H1 (cell line): ENCODE data around the gene PTEN. TPM values are rescaled to one million over a fixed set of nuclear protein-coding genes. Genes with fewer than 3 reads are reported as not detected.
A peak's percentile ranks its signal among the peaks of the same experiment; 100 is the strongest.

ENCODE experiments used
- CHD7 ChIP-seq: fragments of 300-600 bp; sonication (generic); IDR thresholded peaks from 2 replicates; pipeline ENCODE4 v1.7.1; 2012; ENCODE audit warnings: low read length, moderate library complexity, mild to moderate bottlenecking, inconsistent platforms; ENCODE audit not compliant: insufficient replicate concordance
- EGR1 ChIP-seq: IDR thresholded peaks from 2 replicates; pipeline ENCODE4 v1.6.1; 2011; ENCODE audit warnings: low read depth, low read length, borderline replicate concordance
- JUND ChIP-seq: IDR thresholded peaks from 2 replicates; pipeline ENCODE4 v1.6.1; 2011; ENCODE audit warnings: mild to moderate bottlenecking, improper control_type of control experiment, low read length
- KDM4A ChIP-seq: IDR thresholded peaks from one replicate; pipeline ENCODE4 v1.7.1; 2012; ENCODE audit warnings: low read depth, mild to moderate bottlenecking, moderate library complexity, low read length, inconsistent platforms; ENCODE audit not compliant: severe bottlenecking
- MAX ChIP-seq: IDR thresholded peaks from 2 replicates; pipeline ENCODE4 v1.6.1; 2012; ENCODE audit warnings: inconsistent platforms
- PHF8 ChIP-seq: fragments of 200-600 bp; sonication (generic); conservative IDR thresholded peaks from 2 replicates; pipeline ENCODE4 v1.7.1; 2012; ENCODE audit warnings: low read depth, mild to moderate bottlenecking, inconsistent platforms, low read length, moderate library complexity
- POLR2A ChIP-seq, 2 experiments: IDR thresholded peaks; 1 replicate in 1 of 2; 2 replicates in 1 of 2; pipeline ENCODE4 v1.6.1; 2011; ENCODE audit warnings: low read depth in 2 of 2, low read length in 2 of 2, mild to moderate bottlenecking in 2 of 2; ENCODE audit errors: control extremely low read depth in 1 of 2
- RXRA ChIP-seq: IDR thresholded peaks from 2 replicates; pipeline ENCODE4 v1.6.1; 2011; ENCODE audit warnings: low read depth, mild to moderate bottlenecking, low read length, moderate library complexity; ENCODE audit not compliant: insufficient read depth
- TAF1 ChIP-seq: IDR thresholded peaks from 2 replicates; pipeline ENCODE4 v1.6.1; 2011; ENCODE audit warnings: mild to moderate bottlenecking, low read depth, low read length
- polyA plus RNA-seq, 7 experiments: library from polyadenylated mRNA; depleted of rRNA in 3 of 7; stranded (reverse) in 5 of 7; unstranded in 2 of 7; fragments of >200 nt in 5 of 7; fragments of 200-250 nt in 2 of 7; gene quantifications; 1 replicate in 5 of 7; 2 replicates in 1 of 7; 4 replicates in 1 of 7; pipeline versions ENCODE4 v1.2.1 to v1.2.3, GENCODE V29; 2011 to 2013; ENCODE audit warnings: missing spikeins in 2 of 7, mixed read lengths in 2 of 7
- total RNA-seq: library from RNA; stranded (reverse); fragmentation: NEBNext Ultra II Directional; extraction: Animal tissue kit (Norgen Biotek cat#: 25700); gene quantifications from 2 replicates; pipeline ENCODE4 v1.2.1, GENCODE V29; 2021

Gene PTEN
- total and polyA plus RNA-seq, 2 of the 8 experiments (the other 6 are each of a cell fraction or from before 2014, with no cell fraction given) = 6.3 to 48.7 TPM

GRCh38 chr10:87861953-87862678 is 1.3 kb upstream of the PTEN start (continued):
- TF ChIP-seq CHD7 = peak; percentile 55
- peak; percentile 91 for TF ChIP-seq EGR1
- TF ChIP-seq JUND = 0 out of 2 replicates have a peak, but pooled peaks have one; percentile 6
- 0 out of 2 replicates have a peak, but pooled peaks have one; percentile 56 for TF ChIP-seq RXRA
- TF ChIP-seq PHF8 = peak; percentile 59; the same call in 1 of the 2 replicates
- TF ChIP-seq TAF1 = peak; percentile 96
- peak; percentile 47 to 95 for TF ChIP-seq POLR2A (IDR thresholded peaks at IDR 0.05; ENCODE audit: control extremely low read depth in 1 of 2, low read depth in 2 of 2, low read length in 2 of 2)
- peak; percentile 64 for TF ChIP-seq KDM4A
- TF ChIP-seq MAX = peak; percentile 88
